PC-9 (cell line): ENCODE data around the gene MCUR1. TPM values are rescaled to one million over a fixed set of nuclear protein-coding genes. Genes with fewer than 3 reads are reported as not detected.

Source experiments
- BruUV-seq: library from RNA; stranded (reverse); fragments of 400-500 nt; replicated peaks from 2 replicates; lab custom pipeline; 2021; lab: Mats Ljungman, UMichigan
- CTCF ChIA-PET: fragments of 300-600 bp; sonication (Branson Sonifier 250); formaldehyde crosslinking; loops from one replicate; lab custom pipeline; 2022; ENCODE audit warnings: antibody characterized with exemption; lab: Charles Lee
- POLR2A ChIA-PET: fragments of 300-600 bp; sonication (Branson Sonifier 250); formaldehyde crosslinking; loops from one replicate; lab custom pipeline; 2022; ENCODE audit warnings: antibody characterized with exemption; ENCODE audit not compliant: unreplicated experiment; lab: Charles Lee
- DNase-seq, 2 experiments: peaks; one replicate each; pipeline versions ENCODE4 v3.0.0 to v3.0.0-alpha.2; 2015 to 2022; ENCODE audit warnings: mixed read lengths in 1 of 2
- H2AFZ ChIP-seq: fragments of 200-600 bp; sonication (generic); 2 replicates; pipeline ENCODE4 v1.8.1; 2017; ENCODE audit warnings: antibody characterized with exemption
- H3F3A ChIP-seq: fragments of 200-600 bp; sonication (generic); 2 replicates; pipeline ENCODE4 v1.8.1; 2017; ENCODE audit warnings: antibody characterized with exemption, mild to moderate bottlenecking, low read depth; ENCODE audit not compliant: insufficient read depth
- H3K27ac ChIP-seq: fragments of 200-600 bp; sonication (generic); 2 replicates; pipeline ENCODE4 v1.6.1; 2016; ENCODE audit warnings: mixed run types
- H3K27me3 ChIP-seq: fragments of 200-600 bp; sonication (generic); 2 replicates; pipeline ENCODE4 v1.6.1; 2016; ENCODE audit warnings: low read depth, mixed run types; ENCODE audit not compliant: insufficient read depth
- H3K36me3 ChIP-seq: fragments of 200-600 bp; sonication (generic); 2 replicates; pipeline ENCODE4 v1.6.1; 2016; ENCODE audit warnings: low read depth, mixed run types
- H3K4me1 ChIP-seq: fragments of 200-600 bp; sonication (generic); replicated peaks from 2 replicates; pipeline ENCODE4 v1.6.1; 2016; ENCODE audit warnings: mixed run types; ENCODE audit not compliant: insufficient read depth
- H3K4me2 ChIP-seq: fragments of 200-600 bp; sonication (generic); 2 replicates; pipeline ENCODE4 v1.6.1; 2017; ENCODE audit warnings: mixed run types
- H3K4me3 ChIP-seq: fragments of 200-600 bp; sonication (generic); 2 replicates; pipeline ENCODE4 v1.6.1; 2016; ENCODE audit warnings: mixed run types
- H3K79me2 ChIP-seq: fragments of 200-600 bp; sonication (generic); 2 replicates; pipeline ENCODE4 v1.6.1; 2017; ENCODE audit warnings: low read depth, mixed run types
- H3K9me2 ChIP-seq: fragments of 200-600 bp; sonication (generic); 2 replicates; pipeline ENCODE4 v1.8.1; 2017; ENCODE audit warnings: mild to moderate bottlenecking; ENCODE audit not compliant: insufficient read depth
- H3K9me3 ChIP-seq: fragments of 200-600 bp; sonication (generic); 2 replicates; pipeline ENCODE4 v1.8.1; 2016; ENCODE audit warnings: low read depth; ENCODE audit not compliant: insufficient read depth
- H4K20me1 ChIP-seq: fragments of 200-600 bp; sonication (generic); 2 replicates; pipeline ENCODE4 v1.8.1; 2017; ENCODE audit not compliant: insufficient read depth
- CTCF ChIP-seq: fragments of 200-600 bp; sonication (generic); conservative IDR thresholded peaks from 2 replicates; pipeline ENCODE4 v1.6.1; 2017; ENCODE audit warnings: mixed run types, antibody characterized with exemption, mild to moderate bottlenecking, moderate library complexity
- EZH2 ChIP-seq: fragments of 200-600 bp; sonication (generic); IDR thresholded peaks from 2 replicates; pipeline ENCODE4 v1.8.0; 2017; ENCODE audit warnings: antibody characterized with exemption, low read depth
- intact Hi-C: fragments of 100-400 bp; cut with micrococcal nuclease; formaldehyde crosslinking; loops from one replicate; pipeline ENCODE4 v1.10.0; 2022; ENCODE audit not compliant: unreplicated experiment
- total RNA-seq: library from RNA; stranded (reverse); gene quantifications from 2 replicates; pipeline ENCODE4 v1.2.3, GENCODE V29; 2021

Gene MCUR1
- total RNA-seq, 1 experiment from 2014 or later, result 45.9 TPM

GRCh38 chr6:13847326-13848050 lies 33.1 kb upstream of the MCUR1 start:
- Histone ChIP-seq H3K36me3 (no peaks in the 10 kb centered on the region), H3F3A (no peaks in the 10 kb centered on the region), H3K4me2 (no peak overlapping the region), H3K4me3 (no peak overlapping the region), H3K4me1 (no peaks in the 10 kb centered on the region), H3K27ac (no peak overlapping the region), H2AFZ (no peak overlapping the region), H3K9me2 (no peaks in the 10 kb centered on the region), H3K9me3 (no peaks in the 10 kb centered on the region), H3K79me2 (no peaks in the 10 kb centered on the region), H4K20me1 (no peaks in the 10 kb centered on the region), H3K27me3 (no peaks in the 10 kb centered on the region)
- no TSS peak for BruUV-seq
- TF ChIP-seq EZH2 (no peak), CTCF (no peak)
- intact Hi-C loops, result no loop called here
- ChIA-PET POLR2A (no interaction called here), CTCF (no interaction called here)
- no peak for DNase-seq

- BruUV-seq, result no TSS peak
- CTCF ChIA-PET, result no interaction called here
- no peak overlapping the region for H3K27ac ChIP-seq
- no peaks in the 10 kb centered on the region for H3K9me3 ChIP-seq
- TF ChIP-seq CTCF (no peak), EZH2 (no peak)
- no peaks in the 10 kb centered on the region for H3K27me3 ChIP-seq
- intact Hi-C loops, result no loop called here
- no peak for DNase-seq
- H3K79me2 ChIP-seq, result no peaks in the 10 kb centered on the region
- no peaks in the 10 kb centered on the region for H3K36me3 ChIP-seq
- H3F3A ChIP-seq, result no peaks in the 10 kb centered on the region
- no peaks in the 10 kb centered on the region for H3K9me2 ChIP-seq
- H3K4me1 ChIP-seq, result no peaks in the 10 kb centered on the region
- no peak overlapping the region for H3K4me3 ChIP-seq
- H4K20me1 ChIP-seq, result no peaks in the 10 kb centered on the region
- no peak overlapping the region for H2AFZ ChIP-seq
- H3K4me2 ChIP-seq, result no peak overlapping the region
- POLR2A ChIA-PET, result no interaction called here
These were observed 32.5 kb upstream of the MCUR1 start for GRCh38 chr6:13846841-13847240.

DNA sequence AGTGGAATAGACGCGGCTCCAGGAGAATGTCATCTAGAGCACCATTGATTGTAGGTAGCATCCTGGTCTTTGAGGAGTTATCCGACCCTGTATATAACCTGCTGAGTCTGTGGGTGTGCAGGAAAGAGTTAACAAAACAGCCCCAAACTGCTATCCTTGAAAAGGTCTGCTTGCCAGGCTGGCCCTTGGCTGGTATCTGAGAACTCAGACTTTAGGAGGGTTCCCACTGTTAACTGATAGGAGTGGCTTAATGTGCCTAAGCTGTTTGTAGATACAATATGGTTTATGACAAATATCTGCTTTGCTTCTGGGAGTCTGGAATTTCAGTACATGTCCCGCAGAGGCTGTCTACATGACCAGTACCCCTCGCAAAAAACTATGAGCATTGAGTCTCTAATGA lies 27.6 kb upstream of the MCUR1 start:
- TF ChIP-seq CTCF (no peak), EZH2 (no peak)
- CTCF ChIA-PET, result no interaction called here
- Histone ChIP-seq H3K4me2 (no peak overlapping the region), H3K9me3 (no peaks in the 10 kb centered on the region), H3F3A (peaks cover 4% of the 10 kb centered on the region; the same call in 1 of the 2 replicates), H3K27ac (no peak overlapping the region), H3K4me3 (no peak overlapping the region), H4K20me1 (no peaks in the 10 kb centered on the region), H3K27me3 (no peaks in the 10 kb centered on the region), H3K4me1 (0 out of 2 replicates have a peak, but pooled peaks cover 3% of the 10 kb centered on the region), H2AFZ (no peak overlapping the region), H3K9me2 (no peaks in the 10 kb centered on the region), H3K79me2 (no peaks in the 10 kb centered on the region), H3K36me3 (no peaks in the 10 kb centered on the region)
- no peak for DNase-seq
- no TSS peak for BruUV-seq
- POLR2A ChIA-PET, result no interaction called here
- intact Hi-C loops, result no loop called here
